ENCODE results near the gene GIPC3.

Gene GIPC3

GRCh38 chr19:3544058-3544376 is 41.3 kb upstream of the GIPC3 start:
- DNase-seq (ENCODE audit: low read depth): no peak
- TF ChIP-seq CTCF (IDR thresholded peaks at IDR 0.05; ENCODE audit: low read depth, low read length) (no peak), MAX (IDR thresholded peaks at IDR 0.05; ENCODE audit: low read depth, low read length) (no peak), POLR2A (IDR thresholded peaks at IDR 0.05; ENCODE audit: extremely low read depth, insufficient read length) (no peak), MYC (IDR thresholded peaks at IDR 0.05; ENCODE audit: low read depth, low read length) (no peak)
- H3K4me3 ChIP-seq (ENCODE audit: low read depth, low read length): no peak overlapping the region

GRCh38 chr19:3544742-3545668 is 40.3 kb upstream of the GIPC3 start:
- peak; percentile 61 for DNase-seq (ENCODE audit: low read depth)
- no peak overlapping the region for H3K4me3 ChIP-seq (ENCODE audit: low read depth, low read length)
- TF ChIP-seq CTCF (IDR thresholded peaks at IDR 0.05; ENCODE audit: low read depth, low read length) (peak; percentile 71), POLR2A (IDR thresholded peaks at IDR 0.05; ENCODE audit: extremely low read depth, insufficient read length) (no peak)

- no peak overlapping the region for H3K4me3 ChIP-seq (ENCODE audit: low read depth, low read length)
- DNase-seq (ENCODE audit: low read depth): no peak
- peak; percentile 16 for TF ChIP-seq POLR2A (IDR thresholded peaks at IDR 0.05; ENCODE audit: extremely low read depth, insufficient read length)
- no peak for TF ChIP-seq MYC (IDR thresholded peaks at IDR 0.05; ENCODE audit: low read depth, low read length)
- TF ChIP-seq CTCF (IDR thresholded peaks at IDR 0.05; ENCODE audit: low read depth, low read length): no peak
Measured at GRCh38 chr19:3545669-3546034, 39.6 kb upstream of the GIPC3 start.

- no peak overlapping the region for H3K4me3 ChIP-seq (ENCODE audit: low read depth, low read length)
- TF ChIP-seq MYC (IDR thresholded peaks at IDR 0.05; ENCODE audit: low read depth, low read length) (no peak), MAX (IDR thresholded peaks at IDR 0.05; ENCODE audit: low read depth, low read length) (no peak), CTCF (IDR thresholded peaks at IDR 0.05; ENCODE audit: low read depth, low read length) (no peak), POLR2A (IDR thresholded peaks at IDR 0.05; ENCODE audit: extremely low read depth, insufficient read length) (no peak)
- no peak for DNase-seq (ENCODE audit: low read depth)
Measured at GRCh38 chr19:3546119-3546518, 39.2 kb upstream of the GIPC3 start.

- H3K4me3 ChIP-seq (ENCODE audit: low read depth, low read length): no peak overlapping the region
- no peak for DNase-seq (ENCODE audit: low read depth)
- TF ChIP-seq POLR2A (IDR thresholded peaks at IDR 0.05; ENCODE audit: extremely low read depth, insufficient read length) (no peak), CTCF (IDR thresholded peaks at IDR 0.05; ENCODE audit: low read depth, low read length) (peak; percentile 34)
Measured at GRCh38 chr19:3547301-3547731, 38.0 kb upstream of the GIPC3 start.

- TF ChIP-seq POLR2A (IDR thresholded peaks at IDR 0.05; ENCODE audit: extremely low read depth, insufficient read length) (no peak), MYC (IDR thresholded peaks at IDR 0.05; ENCODE audit: low read depth, low read length) (no peak), CTCF (IDR thresholded peaks at IDR 0.05; ENCODE audit: low read depth, low read length) (no peak), MAX (IDR thresholded peaks at IDR 0.05; ENCODE audit: low read depth, low read length) (no peak)
- no peak overlapping the region for H3K4me3 ChIP-seq (ENCODE audit: low read depth, low read length)
- DNase-seq (ENCODE audit: low read depth): no peak
Measured at GRCh38 chr19:3547767-3548282, 37.5 kb upstream of the GIPC3 start.
